CD4-positive, alpha-beta T cell (primary cell): ENCODE results near the gene STAMBP. TPM values are rescaled to one million over a fixed set of nuclear protein-coding genes. Genes with fewer than 3 reads are reported as not detected.

ENCODE experiments used
- ATAC-seq: fragments of 200-7000 bp; cut with Tn5 transposase; one replicate; pipeline ENCODE4 v1.10.0; 2022; ENCODE audit warnings: mild to moderate bottlenecking; ENCODE audit not compliant: poor library complexity
- CTCF ChIA-PET: fragments of 350-600 bp; sonication (Branson Sonifier 250); formaldehyde crosslinking; loops from one replicate; lab custom pipeline; 2021; ENCODE audit warnings: antibody characterized with exemption, inconsistent platforms; lab: Charles Lee
- POLR2A ChIA-PET: fragments of 350-600 bp; sonication (Branson Sonifier 250); formaldehyde crosslinking; loops from one replicate; lab custom pipeline; 2021; ENCODE audit warnings: antibody characterized with exemption, inconsistent platforms; lab: Charles Lee
- DNase-seq, 14 experiments: peaks; one replicate each; pipeline ENCODE4 v3.0.0-alpha.2; 2013 to 2020; ENCODE audit warnings: mixed read lengths in 2 of 14
- H3K27ac ChIP-seq, 2 donors: one replicate each; pipeline versions ENCODE4 v1.5.1 to v1.7.0; 2013; ENCODE audit warnings: low read length in 2 of 2, low read depth in 1 of 2, mild to moderate bottlenecking in 1 of 2
- H3K27me3 ChIP-seq, 2 experiments: 1 replicate in 1 of 2; 2 replicates in 1 of 2; pipeline versions ENCODE4 v1.6.1 to v1.7.0; 2013; ENCODE audit warnings: low read length in 2 of 2, control low read depth in 1 of 2, mild to moderate bottlenecking in 1 of 2, moderate library complexity in 1 of 2; ENCODE audit not compliant: insufficient read depth in 2 of 2, control insufficient read depth in 1 of 2
- H3K36me3 ChIP-seq: one replicate; pipeline ENCODE4 v1.6.1; 2013; ENCODE audit warnings: low read length, control low read depth; ENCODE audit not compliant: insufficient read depth
- H3K4me1 ChIP-seq: one replicate; pipeline ENCODE4 v1.6.1; 2013; ENCODE audit warnings: low read length, control low read depth; ENCODE audit not compliant: insufficient read depth
- H3K4me3 ChIP-seq: one replicate; pipeline ENCODE4 v1.5.1; 2013; ENCODE audit warnings: mild to moderate bottlenecking, low read length, moderate library complexity
- H3K9me3 ChIP-seq, 2 experiments: 1 replicate in 1 of 2; 2 replicates in 1 of 2; pipeline versions ENCODE4 v1.6.1 to v1.7.0; 2013; ENCODE audit warnings: low read length in 2 of 2, mild to moderate bottlenecking in 2 of 2, control low read depth in 1 of 2, moderate library complexity in 1 of 2; ENCODE audit not compliant: control insufficient read depth in 1 of 2, insufficient read depth in 1 of 2
- H3K27ac Mint-ChIP-seq: one replicate; pipeline ENCODE4 v1.8.0; 2020; ENCODE audit warnings: mixed read lengths
- H3K27me3 Mint-ChIP-seq: one replicate; pipeline ENCODE4 v1.8.0; 2021; ENCODE audit warnings: mixed read lengths
- H3K36me3 Mint-ChIP-seq: one replicate; pipeline ENCODE4 v1.8.0; 2021; ENCODE audit warnings: low read depth, mixed read lengths
- H3K4me1 Mint-ChIP-seq: one replicate; pipeline ENCODE4 v1.8.0; 2021; ENCODE audit warnings: low read depth, mixed read lengths
- H3K4me3 Mint-ChIP-seq: one replicate; pipeline ENCODE4 v1.8.0; 2020; ENCODE audit warnings: mild to moderate bottlenecking, mixed read lengths
- H3K9me3 Mint-ChIP-seq: one replicate; pipeline ENCODE4 v1.8.0; 2020; ENCODE audit warnings: mixed read lengths
- CTCF ChIP-seq: fragments of 200-600 bp; IDR thresholded peaks from one replicate; pipeline ENCODE4 v1.8.0; 2022; ENCODE audit warnings: antibody characterized with exemption, mild to moderate bottlenecking
- intact Hi-C, 2 experiments: fragments of 100-400 bp; cut with DNase I in 1 of 2; cut with micrococcal nuclease in 1 of 2; formaldehyde crosslinking; loops; one replicate each; pipeline versions ENCODE4 v1.15.1 to v1.9.0; 2023 to 2025; cut with DNase I, micrococcal nuclease
- total RNA-seq, 174 experiments: library from RNA in 2 of 174; stranded (reverse) in 2 of 174; gene quantifications; one replicate each; pipeline ENCODE4 v1.2.3 and lab custom pipeline; 2021 to 2026

The STAMBP gene
- total RNA-seq, 2 experiments from 2014 or later: 11.3 to 13.8 TPM

- H3K36me3 Mint-ChIP-seq: no peaks in the 10 kb centered on the region
- H3K4me1 Mint-ChIP-seq: peaks cover 17% of the 10 kb centered on the region
- Histone ChIP-seq H3K9me3 (no peaks in the 10 kb centered on the region), H3K4me1 (peaks cover 18% of the 10 kb centered on the region), H3K27me3 (peaks cover 0 to 4% of the 10 kb centered on the region in 2 experiments), H3K27ac (no peak overlapping the region), H3K36me3 (no peaks in the 10 kb centered on the region), H3K4me3 (no peak overlapping the region)
- H3K27me3 Mint-ChIP-seq: no peaks in the 10 kb centered on the region
- H3K27ac Mint-ChIP-seq: no peak overlapping the region
- no peak overlapping the region for H3K4me3 Mint-ChIP-seq
- ATAC-seq (no peak), DNase-seq (no peak)
- no peak for TF ChIP-seq CTCF
- ChIA-PET CTCF (no interaction called here), POLR2A (no interaction called here)
- H3K9me3 Mint-ChIP-seq: no peaks in the 10 kb centered on the region
- intact Hi-C loops: no loop called here
Measured at GRCh38 chr2:73899801-73900336, 71.1 kb downstream of the STAMBP start.

GRCh38 chr2:73901143-73901542 is 72.4 kb downstream of the STAMBP start:
- ATAC-seq: no peak

GRCh38 chr2:73902284-73902683 is 73.5 kb downstream of the STAMBP start:
- POLR2A ChIA-PET: no interaction called here
- H3K36me3 Mint-ChIP-seq: no peaks in the 10 kb centered on the region

More at GRCh38 chr2:73901143-73901542, 72.4 kb downstream of the STAMBP start:
- no peaks in the 10 kb centered on the region for H3K27me3 Mint-ChIP-seq
- no peak overlapping the region for H3K27ac Mint-ChIP-seq
- H3K36me3 Mint-ChIP-seq: no peaks in the 10 kb centered on the region
- no peak for DNase-seq
- H3K4me3 Mint-ChIP-seq: no peak overlapping the region
- Histone ChIP-seq H3K36me3 (no peaks in the 10 kb centered on the region), H3K9me3 (no peaks in the 10 kb centered on the region), H3K27me3 (peaks cover 0 to 4% of the 10 kb centered on the region in 2 experiments), H3K4me3 (no peak overlapping the region), H3K27ac (no peak overlapping the region), H3K4me1 (peaks cover 15% of the 10 kb centered on the region)
- H3K4me1 Mint-ChIP-seq: peaks cover 13% of the 10 kb centered on the region
- H3K9me3 Mint-ChIP-seq: no peaks in the 10 kb centered on the region
- ChIA-PET CTCF (no interaction called here), POLR2A (no interaction called here)
- intact Hi-C loops: no loop called here
- no peak for TF ChIP-seq CTCF

More at GRCh38 chr2:73902284-73902683, 73.5 kb downstream of the STAMBP start:
- no peaks in the 10 kb centered on the region for H3K9me3 ChIP-seq
- Mint-ChIP-seq H3K27ac (no peak overlapping the region), H3K4me1 (peaks cover 2% of the 10 kb centered on the region), H3K27me3 (no peaks in the 10 kb centered on the region), H3K4me3 (no peak overlapping the region), H3K9me3 (no peaks in the 10 kb centered on the region)
- DNase-seq (no peak), ATAC-seq (no peak)
- no peak overlapping the region for H3K27ac ChIP-seq
- H3K4me3 ChIP-seq: no peak overlapping the region
- no peak for TF ChIP-seq CTCF
- intact Hi-C loops: no loop called here
- CTCF ChIA-PET: no interaction called here
- peaks cover 0 to 4% of the 10 kb centered on the region in 2 experiments for H3K27me3 ChIP-seq
- no peaks in the 10 kb centered on the region for H3K36me3 ChIP-seq
- H3K4me1 ChIP-seq: peaks cover 4% of the 10 kb centered on the region
